Esophagus squamous epithelium (tissue), 5 donors: ENCODE data around the gene FBXO38. TPM values are rescaled to one million over a fixed set of nuclear protein-coding genes. Genes with fewer than 3 reads are reported as not detected.
A peak's percentile ranks its signal among the peaks of the same experiment; 100 is the strongest.

ENCODE experiments used
- DNase-seq: peaks from one replicate; lab custom pipeline; 2025; lab: John Stamatoyannopoulos, UW
- H3K27ac ChIP-seq, 4 donors: fragments of 200-600 bp; sonication (generic); one replicate each; pipeline ENCODE4 v1.5.1; 2016 to 2019; ENCODE audit warnings: mild to moderate bottlenecking in 1 of 4
- H3K27me3 ChIP-seq, 4 donors: fragments of 200-600 bp; sonication (generic); 1 replicate in 3 of 4; 2 replicates in 1 of 4; pipeline versions ENCODE4 v1.5.1 to v1.6.0; 2017 to 2021; ENCODE audit warnings: antibody characterized with exemption in 1 of 4
- H3K36me3 ChIP-seq, 3 donors: fragments of 200-600 bp; sonication (generic); one replicate each; pipeline ENCODE4 v1.5.1; 2016 to 2019
- H3K4me1 ChIP-seq, 3 donors: fragments of 200-600 bp; sonication (generic); one replicate each; pipeline ENCODE4 v1.5.1; 2017 to 2019
- H3K4me3 ChIP-seq, 4 donors: fragments of 200-600 bp; sonication (generic); 1 replicate in 3 of 4; 2 replicates in 1 of 4; pipeline ENCODE4 v1.5.1; 2016 to 2019; ENCODE audit warnings: mild to moderate bottlenecking in 2 of 4, moderate library complexity in 1 of 4
- H3K9me3 ChIP-seq, 3 donors: fragments of 200-600 bp; sonication (generic); one replicate each; pipeline ENCODE4 v1.5.1; 2016 to 2019
- CTCF ChIP-seq, 6 experiments: fragments of 450-650 bp in 4 of 6; fragments of 200-600 bp in 2 of 6; sonication (generic) in 2 of 6; IDR thresholded peaks; one replicate each; pipeline ENCODE4 v1.5.1; 2016 to 2019; ENCODE audit warnings: antibody characterized with exemption in 6 of 6, mild to moderate bottlenecking in 4 of 6, moderate library complexity in 4 of 6
- POLR2A ChIP-seq, 4 donors: fragments of 450-650 bp; IDR thresholded peaks; one replicate each; pipeline ENCODE4 v1.6.1; 2017; ENCODE audit warnings: antibody characterized with exemption in 4 of 4, mild to moderate bottlenecking in 4 of 4, moderate library complexity in 3 of 4
- WGBS, 2 donors: methylation state at CpG; one replicate each; pipeline ENCODE4 v1.1.5; 2018; 5-methylcytosine and 5-hydroxymethylcytosine counted together
- intact Hi-C: fragments of 100-400 bp; cut with DNase I; formaldehyde crosslinking; loops from one replicate; pipeline ENCODE4 v1.15.0; 2022
- total RNA-seq, 4 donors: library from RNA; depleted of rRNA; stranded (reverse); fragments of >200 nt; gene quantifications; one replicate each; pipeline ENCODE4 v1.1.0, GENCODE V29; 2016
- donor health status: DM: yes; HTN: yes; CAD: no.

Gene FBXO38
- total RNA-seq, 4 donors from 2014 or later = 15.0 to 42.0 (median 32.1) TPM

DNA sequence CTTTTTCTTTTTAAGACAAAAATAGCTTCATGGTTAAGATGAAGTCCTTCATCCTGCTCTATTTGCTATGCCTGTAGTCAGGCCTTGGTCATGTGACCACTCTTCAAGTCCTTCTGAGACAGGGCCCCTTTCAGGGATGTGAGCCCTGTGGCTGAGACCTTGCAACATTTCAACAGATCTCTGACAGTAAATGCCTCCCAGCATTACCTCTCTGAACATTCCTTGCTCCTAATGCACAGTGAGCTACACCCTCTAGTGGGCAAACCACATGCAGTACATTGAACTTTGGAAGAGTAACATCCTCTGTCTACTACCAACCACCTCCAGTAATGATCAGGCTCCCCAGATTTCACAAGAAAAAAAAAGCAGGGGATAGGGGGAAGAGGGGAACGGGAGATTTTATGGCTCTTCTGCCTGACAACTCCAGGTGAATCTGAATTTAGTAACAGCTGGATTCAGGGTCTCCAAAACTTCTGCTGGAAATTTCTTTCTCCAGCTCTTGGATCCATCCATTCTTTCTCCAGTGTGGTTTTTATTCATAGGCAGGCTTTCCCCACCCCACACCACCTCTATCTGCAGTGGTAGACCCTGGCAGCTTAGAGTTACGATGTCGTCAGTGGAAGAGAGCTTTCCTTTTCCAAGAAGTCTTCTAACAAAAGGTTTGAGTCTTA lies 8.9 kb upstream of the FBXO38 start:
- Histone ChIP-seq H3K36me3 (peaks cover 0 to 4% (median 0%) of the 10 kb centered on the region in 3 donors), H3K27ac (no peak overlapping the region), H3K4me3 (no peak overlapping the region), H3K9me3 (no peaks in the 10 kb centered on the region), H3K4me1 (peaks cover 0 to 30% (median 5%) of the 10 kb centered on the region in 3 donors), H3K27me3 (no peaks in the 10 kb centered on the region)
- intact Hi-C loops = loop anchor here (10.0 kb wide), 1 partner anchor 200 kb away; no protein-coding TSS in a partner anchor
- no peak for DNase-seq
- WGBS, 2 donors = 63 to 67% methylated on average over 3 of the region's 3 CpGs
- no peak for TF ChIP-seq POLR2A (IDR thresholded peaks at IDR 0.05)
- peak; percentile 21 to 87 (median 62) for TF ChIP-seq CTCF (IDR thresholded peaks at IDR 0.05)

DNA sequence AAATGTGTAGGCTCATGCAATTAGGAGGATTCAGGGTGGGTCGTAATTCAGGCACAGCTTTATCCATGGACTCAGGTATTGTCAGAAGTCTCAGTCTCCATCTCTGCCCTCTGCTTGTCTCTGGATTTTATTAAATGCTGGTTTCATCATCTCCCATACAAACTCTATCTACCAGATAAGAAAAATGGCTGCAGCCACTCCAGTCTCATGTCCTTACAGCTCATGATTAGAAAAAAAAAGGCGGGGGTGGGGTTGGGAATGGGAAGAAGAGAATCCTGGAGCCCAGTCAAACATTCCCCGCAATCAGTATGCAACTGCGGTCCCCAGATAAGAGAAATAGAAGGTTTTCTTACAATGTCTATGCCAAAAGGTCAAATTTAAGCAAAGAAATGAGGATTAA lies 7.6 kb upstream of the FBXO38 start:
- Histone ChIP-seq H3K4me3 (no peak overlapping the region), H3K9me3 (no peaks in the 10 kb centered on the region), H3K4me1 (peaks cover 0 to 30% (median 5%) of the 10 kb centered on the region in 3 donors), H3K27ac (no peak overlapping the region), H3K27me3 (no peaks in the 10 kb centered on the region), H3K36me3 (peaks cover 0 to 4% (median 0%) of the 10 kb centered on the region in 3 donors)
- intact Hi-C loops = loop anchor here (10.0 kb wide), 1 partner anchor 201 kb away; no protein-coding TSS in a partner anchor
- TF ChIP-seq CTCF (IDR thresholded peaks at IDR 0.05) (no peak), POLR2A (IDR thresholded peaks at IDR 0.05) (no peak)
- DNase-seq = no peak
- 78 to 93% methylated on average over 4 of the region's 4 CpGs for WGBS, 2 donors

DNA sequence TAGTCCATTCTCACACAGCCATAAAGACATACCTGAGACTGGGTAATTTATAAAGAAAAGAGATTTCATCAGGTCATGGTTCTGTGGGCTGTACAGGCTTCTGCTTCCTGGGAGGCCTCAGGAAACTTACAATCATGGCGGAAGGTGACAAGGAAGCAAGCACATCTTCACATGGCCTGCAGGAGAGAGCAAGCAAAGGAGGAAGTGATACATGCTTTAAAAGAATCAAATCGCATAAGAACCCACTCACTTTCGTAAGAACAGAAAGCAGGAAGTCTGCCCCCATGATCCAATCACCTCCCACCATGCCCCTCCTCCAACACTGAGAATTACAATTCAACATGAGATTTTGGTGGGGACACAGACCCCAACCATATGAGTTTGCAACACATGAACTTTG lies 5.1 kb upstream of the FBXO38 start:
- Histone ChIP-seq H3K27me3 (no peaks in the 10 kb centered on the region), H3K9me3 (no peaks in the 10 kb centered on the region), H3K4me3 (no peak overlapping the region), H3K36me3 (peaks cover 0 to 4% (median 0%) of the 10 kb centered on the region in 3 donors), H3K4me1 (peaks cover 4 to 29% (median 8%) of the 10 kb centered on the region in 3 donors), H3K27ac (no peak overlapping the region)
- intact Hi-C loops = loop anchor here (10.0 kb wide), 1 partner anchor 204 kb away; no protein-coding TSS in a partner anchor
- WGBS, 2 donors = 84 to 86% methylated on average over 3 of the region's 3 CpGs
- TF ChIP-seq CTCF (IDR thresholded peaks at IDR 0.05) (no peak), POLR2A (IDR thresholded peaks at IDR 0.05) (no peak)
- no peak for DNase-seq

DNA sequence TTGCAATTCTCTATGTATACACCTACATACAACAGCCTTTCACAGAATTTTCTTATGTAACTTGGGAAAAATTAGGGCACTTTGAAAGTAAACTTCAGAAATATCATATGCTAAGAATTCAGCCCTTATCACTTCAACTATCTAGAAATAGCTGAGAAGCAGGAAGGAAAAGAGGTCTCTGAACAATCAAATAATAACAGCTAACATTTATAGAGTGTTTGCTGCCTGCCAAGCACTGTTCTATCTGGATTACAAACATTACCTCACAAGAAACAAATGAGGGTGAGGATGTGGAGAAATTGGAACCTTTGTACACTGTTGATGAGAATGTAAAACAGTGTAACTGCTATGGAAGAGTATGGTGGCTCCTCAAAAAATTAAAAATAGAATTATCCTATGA lies 4.4 kb upstream of the FBXO38 start:
- no peaks in the 10 kb centered on the region for H3K27me3 ChIP-seq
- no peak overlapping the region for H3K4me3 ChIP-seq
- no peak for DNase-seq
- TF ChIP-seq POLR2A (IDR thresholded peaks at IDR 0.05) = no peak
- TF ChIP-seq CTCF (IDR thresholded peaks at IDR 0.05) = no peak
- H3K4me1 ChIP-seq = peaks cover 4 to 23% (median 5%) of the 10 kb centered on the region in 3 donors
- intact Hi-C loops = loop anchor here (10.0 kb wide), 1 partner anchor 205 kb away; no protein-coding TSS in a partner anchor
- no peak overlapping the region for H3K27ac ChIP-seq
- no peaks in the 10 kb centered on the region for H3K9me3 ChIP-seq
- peaks cover 0 to 4% (median 0%) of the 10 kb centered on the region in 3 donors for H3K36me3 ChIP-seq

DNA sequence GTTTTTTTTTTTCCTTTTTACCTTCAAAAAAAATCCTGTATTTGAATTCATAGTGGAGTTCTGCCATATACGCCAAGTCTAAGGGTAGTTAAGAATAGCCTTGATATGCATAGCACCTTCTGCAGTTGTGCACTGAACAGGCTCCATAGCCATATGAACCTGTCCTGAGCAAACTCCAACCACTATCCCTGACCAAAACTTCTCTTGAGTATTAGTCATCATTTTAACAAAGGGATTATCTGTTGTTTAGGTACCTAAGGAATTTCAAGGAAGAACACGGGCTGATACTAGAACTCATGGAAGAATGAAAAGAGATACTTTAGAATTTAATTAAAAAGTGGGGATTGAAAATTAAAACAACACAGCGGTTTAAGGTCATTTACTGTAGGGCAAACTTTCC lies 1.9 kb upstream of the FBXO38 start:
- H3K4me3 ChIP-seq = no peak overlapping the region
- H3K27me3 ChIP-seq = no peaks in the 10 kb centered on the region
- no peak overlapping the region for H3K27ac ChIP-seq
- peaks cover 20 to 45% (median 24%) of the 10 kb centered on the region in 3 donors for H3K4me1 ChIP-seq
- WGBS, 2 donors = 86 to 87% methylated on average over 3 of the region's 3 CpGs
- intact Hi-C loops = no loop called here
- DNase-seq = no peak
- peaks cover 0 to 4% (median 0%) of the 10 kb centered on the region in 3 donors for H3K36me3 ChIP-seq
- TF ChIP-seq CTCF (IDR thresholded peaks at IDR 0.05) (no peak), POLR2A (IDR thresholded peaks at IDR 0.05) (no peak)
- H3K9me3 ChIP-seq = no peaks in the 10 kb centered on the region
